Gastrocnemius medialis (tissue), 4 donors: ENCODE measurements around the gene GLMN. TPM values are rescaled to one million over a fixed set of nuclear protein-coding genes. Genes with fewer than 3 reads are reported as not detected.

ENCODE experiments used
- ATAC-seq, 2 donors: fragments of 150-250 bp; one replicate each; pipeline ENCODE4 v1.9.1; 2016
- DNase-seq, 2 donors: peaks; one replicate each; pipeline ENCODE4 v3.0.0-alpha.2; 2019
- H3K27ac ChIP-seq, 4 donors: fragments of 200-600 bp; sonication (generic); 1 replicate in 1 of 4; 2 replicates in 3 of 4; pipeline ENCODE4 v1.5.1; 2016 to 2018; ENCODE audit warnings: mild to moderate bottlenecking in 2 of 4, moderate library complexity in 1 of 4
- H3K27me3 ChIP-seq, 3 donors: fragments of 200-600 bp; sonication (generic) in 2 of 3; 1 replicate in 1 of 3; 2 replicates in 2 of 3; pipeline versions ENCODE4 v1.5.1 to v1.6.0; 2016 to 2019; ENCODE audit warnings: mild to moderate bottlenecking in 1 of 3, moderate library complexity in 1 of 3
- H3K36me3 ChIP-seq, 2 donors: fragments of 200-600 bp; sonication (generic) in 1 of 2; one replicate each; pipeline ENCODE4 v1.5.1; 2017 to 2018
- H3K4me1 ChIP-seq, 2 donors: fragments of 200-600 bp; sonication (generic) in 1 of 2; one replicate each; pipeline ENCODE4 v1.5.1; 2016 to 2017; ENCODE audit warnings: mild to moderate bottlenecking in 2 of 2
- H3K4me3 ChIP-seq, 4 donors: fragments of 200-600 bp; sonication (generic) in 3 of 4; 1 replicate in 1 of 4; 2 replicates in 3 of 4; pipeline ENCODE4 v1.5.1; 2016 to 2019; ENCODE audit warnings: mild to moderate bottlenecking in 2 of 4
- H3K9me3 ChIP-seq, 3 donors: fragments of 200-600 bp; sonication (generic) in 2 of 3; 1 replicate in 1 of 3; 2 replicates in 2 of 3; pipeline ENCODE4 v1.5.1; 2016 to 2019
- CTCF ChIP-seq, 5 experiments: fragments of 450-650 bp in 3 of 5; fragments of 200-600 bp in 2 of 5; sonication (generic) in 2 of 5; IDR thresholded peaks in 4 of 5; conservative IDR thresholded peaks in 1 of 5; 1 replicate in 4 of 5; 2 replicates in 1 of 5; pipeline ENCODE4 v1.5.1; 2016 to 2019; ENCODE audit warnings: antibody characterized with exemption in 5 of 5, mild to moderate bottlenecking in 3 of 5, moderate library complexity in 3 of 5
- POLR2A ChIP-seq, 2 donors: fragments of 450-650 bp; IDR thresholded peaks; one replicate each; pipeline ENCODE4 v1.6.1; 2017; ENCODE audit warnings: antibody characterized with exemption in 2 of 2, mild to moderate bottlenecking in 2 of 2, moderate library complexity in 2 of 2
- in situ Hi-C, 4 donors: fragments of 200-750 bp; cut with MboI; loops; one replicate each; pipeline versions ENCODE4 v1.15.0 to v1.8.0; 2017; ENCODE audit warnings: low sequenced_read_pairs in 4 of 4
- intact Hi-C: fragments of 100-400 bp; cut with DNase I; formaldehyde crosslinking; loops from one replicate; pipeline ENCODE4 v1.15.1; 2023; ENCODE audit warnings: low total_unique reads
- total RNA-seq, 4 donors: library from RNA; depleted of rRNA; stranded (reverse); fragments of >200 nt; gene quantifications; one replicate each; pipeline versions ENCODE4 v1.1.0 to v1.2.3, GENCODE V29; 2016

Gene GLMN
- total RNA-seq, 4 donors from 2014 or later: 2.6 to 9.5 (median 5.2) TPM

GRCh38 chr1:92326681-92327080 lies 27.9 kb upstream of the GLMN start:
- TF ChIP-seq CTCF (IDR thresholded peaks at IDR 0.05 in 4 of 5, conservative IDR thresholded peaks at IDR 0.05 in 1 of 5) (no peak), POLR2A (IDR thresholded peaks at IDR 0.05) (no peak)
- ATAC-seq (no peak), DNase-seq (no peak)
- no peak overlapping the region for H3K4me3 ChIP-seq
- in situ Hi-C loops (no loop called here), intact Hi-C loops (no loop called here)
- H3K36me3 ChIP-seq: peaks cover 7 to 34% of the 10 kb centered on the region in 2 donors
- H3K27me3 ChIP-seq: no peaks in the 10 kb centered on the region
- H3K9me3 ChIP-seq: no peaks in the 10 kb centered on the region
- no peaks in the 10 kb centered on the region for H3K4me1 ChIP-seq
- H3K27ac ChIP-seq: no peak overlapping the region

- intact Hi-C loops: no loop called here
Observed at GRCh38 chr1:92324784-92325183, 26.0 kb upstream of the GLMN start.

GRCh38 chr1:92323473-92324453 lies 25.0 kb upstream of the GLMN start:
- Histone ChIP-seq H3K4me3 (no peak overlapping the region), H3K27me3 (no peaks in the 10 kb centered on the region), H3K27ac (no peak overlapping the region), H3K4me1 (no peaks in the 10 kb centered on the region), H3K9me3 (no peaks in the 10 kb centered on the region), H3K36me3 (peaks cover 7 to 47% of the 10 kb centered on the region in 2 donors)
- in situ Hi-C loops (loop anchor here in 3 of 4 donors (25.0 kb wide), 2 partner anchors 289 to 489 kb away; no protein-coding TSS in a partner anchor), intact Hi-C loops (no loop called here)
- TF ChIP-seq CTCF (IDR thresholded peaks at IDR 0.05 in 4 of 5, conservative IDR thresholded peaks at IDR 0.05 in 1 of 5): no peak
- no peak for TF ChIP-seq POLR2A (IDR thresholded peaks at IDR 0.05)
- DNase-seq: no peak
- no peak for ATAC-seq

More at GRCh38 chr1:92324784-92325183, 26.0 kb upstream of the GLMN start:
- ATAC-seq: no peak
- Histone ChIP-seq H3K27me3 (no peaks in the 10 kb centered on the region), H3K27ac (no peak overlapping the region), H3K9me3 (no peaks in the 10 kb centered on the region), H3K4me3 (no peak overlapping the region), H3K36me3 (peaks cover 7 to 47% of the 10 kb centered on the region in 2 donors), H3K4me1 (no peaks in the 10 kb centered on the region)
- DNase-seq: no peak
- no peak for TF ChIP-seq CTCF (IDR thresholded peaks at IDR 0.05 in 4 of 5, conservative IDR thresholded peaks at IDR 0.05 in 1 of 5)
- no peak for TF ChIP-seq POLR2A (IDR thresholded peaks at IDR 0.05)
- in situ Hi-C loops: loop anchor here in 3 of 4 donors (25.0 kb wide), 2 partner anchors 288 to 488 kb away; no protein-coding TSS in a partner anchor

GRCh38 chr1:92317836-92318493 lies 19.2 kb upstream of the GLMN start:
- Histone ChIP-seq H3K9me3 (no peaks in the 10 kb centered on the region), H3K4me3 (no peak overlapping the region), H3K27ac (no peak overlapping the region), H3K4me1 (no peaks in the 10 kb centered on the region), H3K27me3 (no peaks in the 10 kb centered on the region), H3K36me3 (peaks cover 0 to 22% of the 10 kb centered on the region in 2 donors)
- TF ChIP-seq CTCF (IDR thresholded peaks at IDR 0.05 in 4 of 5, conservative IDR thresholded peaks at IDR 0.05 in 1 of 5) (no peak), POLR2A (IDR thresholded peaks at IDR 0.05) (no peak)
- no peak for DNase-seq
- intact Hi-C loops: no loop called here
- ATAC-seq: no peak
- in situ Hi-C loops: loop anchor here in 3 of 4 donors (25.0 kb wide), 2 partner anchors 294 to 494 kb away; no protein-coding TSS in a partner anchor
